ENCODE measurements around the gene IL16. TPM values are rescaled to one million over a fixed set of nuclear protein-coding genes. Genes with fewer than 3 reads are reported as not detected.

IL16 gene
- total and polyA plus RNA-seq, 9 of the 15 experiments (the other 6 are each of a cell fraction or from before 2014, with no cell fraction given) = 1.4 to 18.8 (median 10.6) TPM

- Histone ChIP-seq H3K79me2 (ENCODE audit: control insufficient read depth, insufficient read depth, low read length) (no peaks in the 10 kb centered on the region), H3K9me3 (replicated peaks; ENCODE audit: control insufficient read depth, insufficient read depth, low read depth, low read length) (no peaks in the 10 kb centered on the region), H3K4me2 (ENCODE audit: insufficient read depth, low read length) (no peak overlapping the region), H3K9me1 (ENCODE audit: control insufficient read depth, insufficient read depth, low read length) (no peaks in the 10 kb centered on the region), H2AFZ (ENCODE audit: low read depth, low read length) (no peak overlapping the region), H3K4me3 (no peak overlapping the region), H3K27ac (ENCODE audit: extremely low read depth, low read depth, low read length) (no peak overlapping the region), H4K20me1 (replicated peaks; ENCODE audit: control insufficient read depth, insufficient read depth, low read length) (no peaks in the 10 kb centered on the region), H3K9ac (ENCODE audit: insufficient read depth in 1 of 2, low read depth in 2 of 2, low read length in 2 of 2) (no peak overlapping the region), H3K27me3 (ENCODE audit: control insufficient read depth in 2 of 2, insufficient read depth in 2 of 2, low read length in 2 of 2) (no peaks in the 10 kb centered on the region), H3K4me1 (replicated peaks in 1 of 2; ENCODE audit: control insufficient read depth in 2 of 2, insufficient read depth in 2 of 2, low read length in 2 of 2) (peaks cover 12 to 19% of the 10 kb centered on the region in 2 experiments; a peak in 4 of 5 replicates), H3K36me3 (ENCODE audit: control insufficient read depth, insufficient read depth, low read length) (peaks cover 3% of the 10 kb centered on the region; the same call in 1 of the 3 replicates)
- CTCF ChIA-PET (ENCODE audit: low intra/inter-chr PET ratio) = no interaction called here
- intact Hi-C loops (cut with micrococcal nuclease) = loop anchor here (5.0 to 10.0 kb wide), 2 partner anchors 219 to 342 kb away; partner anchors contain the start of gene MESD
- no peak for ATAC-seq
- BruUV-seq (replicated peaks) = no TSS peak
- FAIRE-seq = no peak
- DNase-seq (ENCODE audit: extremely low read depth in 1 of 4, low spot score in 3 of 4) = no peak
- in situ Hi-C loops (cut with MboI) = no loop called here
- WGBS (ENCODE audit: insufficient coverage, low coverage, missing lambda C conversion rate) = 19% methylated on average over 7 of the region's 7 CpGs
- POLR2A ChIA-PET = interaction anchor here (1.1 to 2.6 kb wide), 2 partner anchors 9 to 12 kb away, joined by 5 to 9 read pairs; no protein-coding TSS in a partner anchor
- no peak for TF ChIP-seq GTF3C2 (IDR thresholded peaks at IDR 0.05; ENCODE audit: borderline replicate concordance, extremely low read depth, insufficient read length)
- peak; percentile 96 for TF ChIP-seq MAFG (tag; conservative IDR thresholded peaks at IDR 0.05)
- no peak for TF ChIP-seq ZC3H4 (CRISPR knock-in tag; IDR thresholded peaks at IDR 0.05; ENCODE audit: borderline replicate concordance)
- TF ChIP-seq EZH2 (IDR thresholded peaks at IDR 0.05; ENCODE audit: borderline replicate concordance, low read depth, low read length) = no peak
- no peak for TF ChIP-seq ZNF592 (IDR thresholded peaks at IDR 0.05)
- TF ChIP-seq ARID3A (IDR thresholded peaks at IDR 0.05; ENCODE audit: borderline replicate concordance, low read depth, low read length) = no peak
- TF ChIP-seq ELF2 (CRISPR knock-in tag; IDR thresholded peaks at IDR 0.05) = no peak
- no peak for TF ChIP-seq RUNX1 (IDR thresholded peaks at IDR 0.05; ENCODE audit: low read depth)
- no peak for TF ChIP-seq POLR2A (conservative IDR thresholded peaks at IDR 0.05)
- TF ChIP-seq BACH1 (tag; IDR thresholded peaks at IDR 0.05) = peak; percentile 88
- TF ChIP-seq C11orf30 (IDR thresholded peaks at IDR 0.05; ENCODE audit: low read depth) = peak; percentile 98
- peak; percentile 99 for TF ChIP-seq ZNF316 (IDR thresholded peaks at IDR 0.05)
Measured at GRCh38 chr15:81326466-81327212, 130.0 kb downstream of the IL16 start.
